ENCODE results near the gene MAP3K19.

MAP3K19 gene

DNA sequence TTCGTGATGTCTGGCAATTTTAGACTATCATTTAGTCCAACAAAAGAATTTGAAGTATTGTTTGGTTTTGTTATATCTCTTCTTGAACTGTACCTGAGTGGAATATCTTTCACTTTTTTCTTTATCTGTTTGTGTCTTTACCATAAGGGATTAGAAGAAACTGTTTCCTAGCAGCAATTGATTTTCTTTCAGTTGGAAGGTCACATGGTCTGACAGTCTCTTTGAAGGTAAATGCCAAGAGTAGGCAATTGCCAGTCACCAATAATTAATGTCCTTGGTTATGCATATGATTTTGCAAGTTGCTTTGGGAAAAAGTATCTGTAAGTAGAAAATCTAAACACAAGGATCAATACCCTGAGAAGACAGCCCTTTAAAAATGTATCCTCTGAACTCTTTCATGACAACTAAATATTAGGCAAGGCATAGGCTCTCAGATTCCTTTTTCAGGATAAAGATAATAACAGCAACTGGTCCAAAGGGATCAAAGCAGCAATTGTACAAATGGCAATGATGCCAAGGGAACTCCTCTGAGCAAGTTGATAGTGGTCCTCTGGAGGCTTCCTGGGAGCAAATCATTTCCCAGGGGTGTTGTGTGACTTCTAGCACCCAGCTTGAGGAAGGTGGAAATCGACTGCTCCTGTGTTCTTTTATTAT, 17.6 kb downstream of the MAP3K19 start:
- DNase-seq = no peak
- Histone ChIP-seq H3K36me3 (replicated peaks) (no peaks in the 10 kb centered on the region), H3K27ac (no peak overlapping the region), H3K4me3 (ENCODE audit: low read depth, low read length) (no peak overlapping the region), H3K27me3 (replicated peaks) (no peaks in the 10 kb centered on the region)
- in situ Hi-C loops (cut with HindIII; ENCODE audit: low pct_ligation_motif_present, low sequenced_read_pairs) = no loop called here
- TF ChIP-seq, protein P1, sequence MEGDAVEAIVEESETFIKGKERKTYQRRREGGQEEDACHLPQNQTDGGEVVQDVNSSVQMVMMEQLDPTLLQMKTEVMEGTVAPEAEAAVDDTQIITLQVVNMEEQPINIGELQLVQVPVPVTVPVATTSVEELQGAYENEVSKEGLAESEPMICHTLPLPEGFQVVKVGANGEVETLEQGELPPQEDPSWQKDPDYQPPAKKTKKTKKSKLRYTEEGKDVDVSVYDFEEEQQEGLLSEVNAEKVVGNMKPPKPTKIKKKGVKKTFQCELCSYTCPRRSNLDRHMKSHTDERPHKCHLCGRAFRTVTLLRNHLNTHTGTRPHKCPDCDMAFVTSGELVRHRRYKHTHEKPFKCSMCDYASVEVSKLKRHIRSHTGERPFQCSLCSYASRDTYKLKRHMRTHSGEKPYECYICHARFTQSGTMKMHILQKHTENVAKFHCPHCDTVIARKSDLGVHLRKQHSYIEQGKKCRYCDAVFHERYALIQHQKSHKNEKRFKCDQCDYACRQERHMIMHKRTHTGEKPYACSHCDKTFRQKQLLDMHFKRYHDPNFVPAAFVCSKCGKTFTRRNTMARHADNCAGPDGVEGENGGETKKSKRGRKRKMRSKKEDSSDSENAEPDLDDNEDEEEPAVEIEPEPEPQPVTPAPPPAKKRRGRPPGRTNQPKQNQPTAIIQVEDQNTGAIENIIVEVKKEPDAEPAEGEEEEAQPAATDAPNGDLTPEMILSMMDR (IDR thresholded peaks at IDR 0.05; ENCODE audit: low read depth, low read length, missing control alignments) = no peak

DNA sequence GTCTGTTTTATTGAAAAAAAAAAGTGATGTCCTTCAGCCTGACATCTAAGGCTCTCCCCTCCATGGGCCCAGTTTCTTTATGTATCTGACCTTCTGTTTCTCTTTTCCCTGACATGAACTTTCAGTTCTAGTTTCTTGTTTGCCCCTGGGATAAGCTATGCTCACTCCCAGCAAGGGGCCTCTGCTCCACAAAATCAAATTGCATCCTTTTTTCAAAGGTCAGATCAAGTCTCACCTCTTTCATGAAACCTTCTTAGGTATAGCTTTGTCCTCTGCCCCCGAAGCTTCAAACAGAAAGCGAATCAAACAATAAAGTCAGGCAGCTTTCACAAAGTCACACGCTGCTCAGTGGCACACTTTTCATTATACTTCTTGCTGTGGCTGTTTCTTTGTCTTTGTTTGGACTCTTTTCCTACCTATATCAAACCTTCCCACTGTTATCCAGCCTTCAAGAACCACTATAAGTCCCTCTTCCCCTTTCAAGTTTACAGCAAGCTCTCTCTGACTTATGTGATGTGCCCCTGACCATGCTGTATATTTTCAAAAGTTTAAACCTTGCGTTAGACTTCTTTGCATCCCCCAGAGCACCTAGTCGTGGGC, 23.3 kb downstream of the MAP3K19 start:
- in situ Hi-C loops (cut with HindIII; ENCODE audit: low pct_ligation_motif_present, low sequenced_read_pairs) = no loop called here
- no peaks in the 10 kb centered on the region for H3K27me3 ChIP-seq (replicated peaks)
- no peak overlapping the region for H3K27ac ChIP-seq
- no peak overlapping the region for H3K4me3 ChIP-seq (ENCODE audit: low read depth, low read length)
- TF ChIP-seq, protein P1 (IDR thresholded peaks at IDR 0.05; ENCODE audit: low read depth, low read length, missing control alignments) = no peak
- no peaks in the 10 kb centered on the region for H3K36me3 ChIP-seq (replicated peaks)
- DNase-seq = no peak

DNA sequence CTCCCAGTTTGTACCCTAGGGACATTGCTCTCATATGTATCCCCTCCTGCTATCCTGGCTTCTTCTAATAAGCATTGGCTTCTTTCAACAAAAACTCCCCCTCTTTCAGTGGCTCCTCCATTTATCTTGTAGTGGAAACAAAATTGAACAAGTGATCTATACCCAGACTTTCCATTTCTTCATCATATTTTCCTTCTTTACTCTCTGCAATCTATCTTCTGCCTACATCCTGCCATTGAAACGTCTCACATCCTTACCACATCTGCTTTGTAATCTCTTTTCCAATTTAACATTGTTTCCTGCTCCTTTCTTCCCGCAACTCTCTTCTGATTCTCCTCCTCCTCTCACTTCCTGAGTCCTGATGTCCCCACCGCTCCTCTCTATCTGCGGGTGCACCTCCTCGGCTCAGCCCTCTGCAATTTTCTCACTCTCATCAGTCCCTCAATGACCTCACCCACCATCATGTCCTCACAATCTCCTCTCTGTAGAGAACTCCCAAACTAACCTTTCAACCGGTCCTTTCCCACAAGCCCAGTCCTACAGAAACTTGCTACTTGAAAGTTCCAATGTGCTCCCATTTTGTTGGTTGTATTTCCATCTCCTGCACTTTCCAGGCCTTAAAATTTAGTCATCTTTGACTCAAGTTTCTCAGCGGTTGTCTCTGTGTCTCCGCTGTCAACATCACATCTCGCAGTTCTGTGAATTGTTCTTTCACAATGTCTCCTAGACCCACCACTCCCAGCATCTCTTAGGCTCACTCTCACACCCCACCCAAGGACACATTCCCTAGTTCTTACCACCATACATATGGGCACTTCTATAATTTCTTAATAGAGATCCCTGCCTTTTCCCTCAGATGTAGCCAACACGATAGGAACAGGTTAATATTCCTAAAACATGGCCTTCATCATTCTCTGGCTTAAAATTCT, 24.0 kb downstream of the MAP3K19 start:
- Histone ChIP-seq H3K4me3 (ENCODE audit: low read depth, low read length) (no peak overlapping the region), H3K27me3 (replicated peaks) (no peaks in the 10 kb centered on the region), H3K27ac (no peak overlapping the region), H3K36me3 (replicated peaks) (no peaks in the 10 kb centered on the region)
- no peak for DNase-seq
- TF ChIP-seq, protein P1 (IDR thresholded peaks at IDR 0.05; ENCODE audit: low read depth, low read length, missing control alignments) = no peak
- in situ Hi-C loops (cut with HindIII; ENCODE audit: low pct_ligation_motif_present, low sequenced_read_pairs) = no loop called here

DNA sequence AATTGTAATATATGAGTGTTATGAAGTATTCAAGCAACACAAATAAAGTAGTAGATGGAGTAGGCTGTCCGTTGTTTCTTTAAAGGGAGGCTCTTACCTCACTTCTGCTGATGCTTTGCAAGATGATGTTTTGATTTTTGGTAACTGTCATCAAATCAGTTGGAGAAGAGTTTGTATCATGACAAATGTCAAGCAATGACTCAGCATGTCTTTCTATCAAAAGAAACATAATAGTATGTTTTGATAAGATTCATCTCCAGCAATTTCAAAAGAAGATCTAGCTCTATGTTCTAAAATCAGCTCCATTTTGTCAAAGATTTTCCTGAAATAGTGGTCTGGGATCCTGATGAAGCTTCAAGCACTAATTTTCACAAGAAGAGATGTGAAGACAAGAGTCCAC, 25.6 kb downstream of the MAP3K19 start:
- H3K27ac ChIP-seq = no peak overlapping the region
- TF ChIP-seq, protein P1 (IDR thresholded peaks at IDR 0.05; ENCODE audit: low read depth, low read length, missing control alignments) = no peak
- in situ Hi-C loops (cut with HindIII; ENCODE audit: low pct_ligation_motif_present, low sequenced_read_pairs) = no loop called here
- no peaks in the 10 kb centered on the region for H3K36me3 ChIP-seq (replicated peaks)
- no peak overlapping the region for H3K4me3 ChIP-seq (ENCODE audit: low read depth, low read length)
- no peak for DNase-seq
- no peaks in the 10 kb centered on the region for H3K27me3 ChIP-seq (replicated peaks)

DNA sequence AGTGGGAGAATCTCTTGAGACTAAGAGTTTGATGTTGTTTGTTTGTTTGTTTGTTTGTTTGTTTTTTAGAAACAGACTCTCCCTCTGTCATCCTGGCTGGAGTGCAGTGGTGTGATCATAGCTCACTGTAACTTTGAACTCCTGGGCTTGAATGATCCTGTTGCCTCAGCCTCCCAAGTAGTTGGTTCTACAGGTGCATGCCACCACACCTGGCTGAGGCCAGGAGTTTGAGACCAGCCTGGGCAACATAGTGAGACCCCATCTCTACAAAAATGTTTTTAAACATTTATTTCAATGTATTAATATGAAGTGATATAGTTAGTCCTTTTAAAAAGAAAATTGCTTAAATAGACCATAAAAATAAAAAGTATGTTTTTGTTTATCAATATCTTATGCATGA, 35.6 kb downstream of the MAP3K19 start:
- H3K4me3 ChIP-seq (ENCODE audit: low read depth, low read length) = no peak overlapping the region
- no peaks in the 10 kb centered on the region for H3K27me3 ChIP-seq (replicated peaks)
- DNase-seq = no peak
- no peaks in the 10 kb centered on the region for H3K36me3 ChIP-seq (replicated peaks)
- TF ChIP-seq, protein P1 (IDR thresholded peaks at IDR 0.05; ENCODE audit: low read depth, low read length, missing control alignments) = no peak
- in situ Hi-C loops (cut with HindIII; ENCODE audit: low pct_ligation_motif_present, low sequenced_read_pairs) = no loop called here
- H3K27ac ChIP-seq = no peak overlapping the region

Data from brain microvascular endothelial cell (primary cell).